ENCODE measurements around the gene RSRC1.

RSRC1 gene

GRCh38 chr3:158105710-158106253 is 4.1 kb upstream of the RSRC1 start:
- no peaks in the 10 kb centered on the region for H3K36me3 ChIP-seq (ENCODE audit: insufficient read depth)
- TF ChIP-seq CTCF (conservative IDR thresholded peaks at IDR 0.05; ENCODE audit: low read depth, low read length) = no peak
- peak overlapping the region; percentile 96 for H2AFZ ChIP-seq (ENCODE audit: low read depth)
- H3K4me1 ChIP-seq (ENCODE audit: low read depth, poor library complexity, severe bottlenecking) = peaks cover 9% of the 10 kb centered on the region
- H3K9ac ChIP-seq = peak overlapping the region; percentile 14; the same call in 1 of the 2 replicates
- no peak overlapping the region for H3K27ac ChIP-seq
- H3K4me3 ChIP-seq (IDR thresholded peaks at IDR 0.05; ENCODE audit: insufficient read depth, low read depth, low read length) = no peak overlapping the region
- H3K79me2 ChIP-seq (ENCODE audit: insufficient read depth, low read depth) = peaks cover 5% of the 10 kb centered on the region
- H3K27me3 ChIP-seq (ENCODE audit: insufficient read depth, low read depth) = no peaks in the 10 kb centered on the region; the same call in 1 of the 2 replicates
- H3K4me2 ChIP-seq = peak overlapping the region; percentile 83
- H4K20me1 ChIP-seq (ENCODE audit: insufficient read depth) = no peaks in the 10 kb centered on the region

GRCh38 chr3:158106766-158107471 is 3.0 kb upstream of the RSRC1 start:
- Histone ChIP-seq H3K27ac (no peak overlapping the region), H3K4me3 (IDR thresholded peaks at IDR 0.05; ENCODE audit: insufficient read depth, low read depth, low read length) (no peak overlapping the region), H3K27me3 (ENCODE audit: insufficient read depth, low read depth) (no peaks in the 10 kb centered on the region; the same call in 1 of the 2 replicates), H3K9ac (no peak overlapping the region), H3K4me2 (peak overlapping the region; percentile 83), H3K36me3 (ENCODE audit: insufficient read depth) (no peaks in the 10 kb centered on the region), H4K20me1 (ENCODE audit: insufficient read depth) (no peaks in the 10 kb centered on the region), H3K79me2 (ENCODE audit: insufficient read depth, low read depth) (peaks cover 17% of the 10 kb centered on the region), H3K4me1 (ENCODE audit: low read depth, poor library complexity, severe bottlenecking) (peaks cover 21% of the 10 kb centered on the region), H2AFZ (ENCODE audit: low read depth) (peak overlapping the region; percentile 96; the same call in 1 of the 2 replicates)
- no peak for TF ChIP-seq CTCF (conservative IDR thresholded peaks at IDR 0.05; ENCODE audit: low read depth, low read length)

- peaks cover 26% of the 10 kb centered on the region for H3K79me2 ChIP-seq (ENCODE audit: insufficient read depth, low read depth)
- no peaks in the 10 kb centered on the region for H4K20me1 ChIP-seq (ENCODE audit: insufficient read depth)
- H3K4me1 ChIP-seq (ENCODE audit: low read depth, poor library complexity, severe bottlenecking) = peaks cover 26% of the 10 kb centered on the region
- no peaks in the 10 kb centered on the region for H3K36me3 ChIP-seq (ENCODE audit: insufficient read depth)
- H3K9ac ChIP-seq = no peak overlapping the region
- H3K27me3 ChIP-seq (ENCODE audit: insufficient read depth, low read depth) = no peaks in the 10 kb centered on the region; the same call in 1 of the 2 replicates
- no peak overlapping the region for H3K4me3 ChIP-seq (IDR thresholded peaks at IDR 0.05; ENCODE audit: insufficient read depth, low read depth, low read length)
- H3K27ac ChIP-seq = no peak overlapping the region
- H2AFZ ChIP-seq (ENCODE audit: low read depth) = no peak overlapping the region
- H3K4me2 ChIP-seq = no peak overlapping the region
- no peak for TF ChIP-seq CTCF (conservative IDR thresholded peaks at IDR 0.05; ENCODE audit: low read depth, low read length)
These were observed 2.1 kb upstream of the RSRC1 start for GRCh38 chr3:158107605-158108444.

- H3K4me3 ChIP-seq (IDR thresholded peaks at IDR 0.05; ENCODE audit: insufficient read depth, low read depth, low read length) = no peak overlapping the region
- H3K27ac ChIP-seq = no peak overlapping the region
- no peak for TF ChIP-seq CTCF (conservative IDR thresholded peaks at IDR 0.05; ENCODE audit: low read depth, low read length)
- H3K27me3 ChIP-seq (ENCODE audit: insufficient read depth, low read depth) = no peaks in the 10 kb centered on the region; the same call in 1 of the 2 replicates
- H2AFZ ChIP-seq (ENCODE audit: low read depth) = no peak overlapping the region
- H4K20me1 ChIP-seq (ENCODE audit: insufficient read depth) = no peaks in the 10 kb centered on the region
- no peak overlapping the region for H3K9ac ChIP-seq
- peaks cover 26% of the 10 kb centered on the region for H3K4me1 ChIP-seq (ENCODE audit: low read depth, poor library complexity, severe bottlenecking)
- peaks cover 33% of the 10 kb centered on the region for H3K79me2 ChIP-seq (ENCODE audit: insufficient read depth, low read depth)
- H3K36me3 ChIP-seq (ENCODE audit: insufficient read depth) = no peaks in the 10 kb centered on the region
- peak overlapping the region; percentile 94; the same call in 1 of the 2 replicates for H3K4me2 ChIP-seq
These were observed 1.4 kb upstream of the RSRC1 start for GRCh38 chr3:158108445-158108985.

All from KMS-11 (cell line).